H1 (cell line): ENCODE results near the gene PRKCSH. TPM values are rescaled to one million over a fixed set of nuclear protein-coding genes. Genes with fewer than 3 reads are reported as not detected.

Experiments used
- CTCF ChIA-PET: fragments of 300-600 bp; sonication (Branson Sonifier 250); formaldehyde crosslinking; loops from one replicate; lab custom pipeline; 2021; ENCODE audit not compliant: partially characterized antibody; lab: Charles Lee
- POLR2A ChIA-PET: fragments of 300-600 bp; sonication (Branson Sonifier 250); formaldehyde crosslinking; loops from one replicate; lab custom pipeline; 2021; ENCODE audit warnings: inconsistent platforms; ENCODE audit not compliant: partially characterized antibody; lab: Charles Lee
- DNase-seq, 2 experiments: peaks; one replicate each; pipeline versions ENCODE4 v3.0.0 to v3.0.0-alpha.2; 2010 to 2022; ENCODE audit warnings: low spot score in 2 of 2, low read depth in 1 of 2, mixed read lengths in 1 of 2
- FAIRE-seq: peaks from 2 replicates; lab custom pipeline; 2011; peaks lifted over from hg19 to GRCh38; lab: Jason Lieb, UNC
- H2AFZ ChIP-seq: 2 replicates; pipeline ENCODE4 v1.8.1; 2012; ENCODE audit warnings: low read length, inconsistent platforms
- H2AK5ac ChIP-seq: 2 replicates; pipeline ENCODE4 v1.6.1; 2013; ENCODE audit warnings: low read depth, low read length
- H2BK120ac ChIP-seq: replicated peaks from 2 replicates; pipeline ENCODE3; 2013; ENCODE audit warnings: low read depth, low read length, inconsistent platforms
- H2BK12ac ChIP-seq: 2 replicates; pipeline ENCODE4 v1.6.1; 2013; ENCODE audit warnings: low read depth, low read length
- H2BK15ac ChIP-seq: 2 replicates; pipeline ENCODE4 v1.6.1; 2013; ENCODE audit warnings: low read length
- H2BK20ac ChIP-seq: 2 replicates; pipeline ENCODE4 v1.6.1; 2013; ENCODE audit warnings: low read length
- H2BK5ac ChIP-seq: 2 replicates; pipeline ENCODE4 v1.6.1; 2013; ENCODE audit warnings: low read depth, low read length
- H3K14ac ChIP-seq: 2 replicates; pipeline ENCODE4 v1.6.1; 2013; ENCODE audit warnings: inconsistent platforms; ENCODE audit not compliant: insufficient read length
- H3K18ac ChIP-seq: 2 replicates; pipeline ENCODE4 v1.6.1; 2013; ENCODE audit warnings: low read length; ENCODE audit errors: extremely low read depth
- H3K23ac ChIP-seq: 2 replicates; pipeline ENCODE4 v1.6.1; 2013; ENCODE audit warnings: inconsistent platforms; ENCODE audit not compliant: insufficient read length
- H3K23me2 ChIP-seq: 2 replicates; pipeline ENCODE4 v1.6.1; 2013; ENCODE audit warnings: low read depth, low read length
- H3K27ac ChIP-seq: 2 replicates; pipeline ENCODE4 v1.6.1; 2011; ENCODE audit warnings: low read depth, low read length, inconsistent platforms
- H3K27me3 ChIP-seq, 4 experiments: replicated peaks in 1 of 4; 1 replicate in 1 of 4; 2 replicates in 3 of 4; pipeline versions ENCODE4 v1.6.1 to v1.8.1; 2011 to 2013; ENCODE audit warnings: low read length in 3 of 4, mild to moderate bottlenecking in 3 of 4, inconsistent platforms in 2 of 4, mixed read lengths in 2 of 4, moderate library complexity in 1 of 4; ENCODE audit not compliant: control insufficient read depth in 3 of 4, insufficient read depth in 3 of 4; ENCODE audit errors: extremely low read depth in 1 of 4
- H3K36me3 ChIP-seq, 4 experiments: 2 replicates each; pipeline versions ENCODE4 v1.6.1 to v1.8.1; 2011 to 2013; ENCODE audit warnings: mild to moderate bottlenecking in 4 of 4, low read length in 3 of 4, moderate library complexity in 2 of 4, control low read depth in 1 of 4, inconsistent platforms in 1 of 4; ENCODE audit not compliant: insufficient read depth in 4 of 4, control insufficient read depth in 2 of 4
- H3K4ac ChIP-seq: replicated peaks from 2 replicates; pipeline ENCODE3; 2013; ENCODE audit warnings: low read length, low read depth, mixed read lengths, inconsistent platforms; ENCODE audit not compliant: insufficient read length
- H3K4me1 ChIP-seq, 4 experiments: replicated peaks in 1 of 4; 1 replicate in 1 of 4; 2 replicates in 3 of 4; pipeline versions ENCODE4 v1.6.1 to v1.8.1; 2011 to 2013; ENCODE audit warnings: low read length in 3 of 4, inconsistent platforms in 2 of 4, mixed read lengths in 1 of 4; ENCODE audit not compliant: insufficient read depth in 4 of 4, control insufficient read depth in 3 of 4
- H3K4me2 ChIP-seq, 2 experiments: 2 replicates each; pipeline versions ENCODE4 v1.6.1 to v1.8.1; 2011 to 2013; ENCODE audit warnings: low read depth in 2 of 2, low read length in 2 of 2, control low read depth in 1 of 2, inconsistent platforms in 1 of 2, mild to moderate bottlenecking in 1 of 2; ENCODE audit not compliant: insufficient read depth in 1 of 2
- H3K4me3 ChIP-seq, 4 experiments: fragments of 200-600, 300-600 bp in 1 of 4; sonication (generic), shearing (Covaris generic), sonication (Bioruptor Twin) in 1 of 4; 2 replicates each; pipeline versions ENCODE4 v1.5.1 to v1.8.1; 2011 to 2016; ENCODE audit warnings: low read length in 4 of 4, low read depth in 3 of 4, control low read depth in 2 of 4, inconsistent platforms in 2 of 4, mild to moderate bottlenecking in 2 of 4, mixed read lengths in 1 of 4, moderate library complexity in 1 of 4; ENCODE audit not compliant: insufficient read depth in 2 of 4; ENCODE audit errors: extremely low read depth in 1 of 4
- H3K56ac ChIP-seq: replicated peaks from 2 replicates; pipeline ENCODE3; 2013; ENCODE audit warnings: low read depth, mild to moderate bottlenecking, mixed read lengths, low read length, inconsistent platforms; ENCODE audit not compliant: insufficient read length
- H3K79me1 ChIP-seq: 2 replicates; pipeline ENCODE4 v1.6.1; 2013; ENCODE audit warnings: low read depth, low read length, control low read depth
- H3K79me2 ChIP-seq, 2 experiments: 2 replicates each; pipeline versions ENCODE4 v1.6.1 to v1.8.1; 2012 to 2013; ENCODE audit warnings: low read length in 2 of 2, mild to moderate bottlenecking in 2 of 2, inconsistent platforms in 1 of 2; ENCODE audit not compliant: insufficient read depth in 2 of 2, control insufficient read depth in 1 of 2
- H3K9ac ChIP-seq, 4 experiments: replicated peaks in 1 of 4; 1 replicate in 1 of 4; 2 replicates in 3 of 4; pipeline versions ENCODE4 v1.6.1 to v1.8.1; 2011 to 2013; ENCODE audit warnings: low read depth in 3 of 4, low read length in 3 of 4, control low read depth in 2 of 4, mild to moderate bottlenecking in 2 of 4, moderate library complexity in 2 of 4, inconsistent platforms in 1 of 4; ENCODE audit errors: extremely low read depth in 1 of 4
- H3K9me3 ChIP-seq, 2 experiments: 2 replicates each; pipeline versions ENCODE4 v1.6.1 to v1.8.1; 2012 to 2013; ENCODE audit warnings: mild to moderate bottlenecking in 2 of 2, moderate library complexity in 2 of 2, control low read depth in 1 of 2, inconsistent platforms in 1 of 2, low read depth in 1 of 2, low read length in 1 of 2, mixed read lengths in 1 of 2; ENCODE audit not compliant: insufficient read depth in 2 of 2
- H4K20me1 ChIP-seq, 2 experiments: replicated peaks in 1 of 2; 2 replicates each; pipeline versions ENCODE3 to v1.8.1; 2011 to 2013; ENCODE audit warnings: inconsistent platforms in 2 of 2, low read length in 2 of 2, mild to moderate bottlenecking in 1 of 2; ENCODE audit not compliant: insufficient read depth in 2 of 2, control insufficient read depth in 1 of 2
- H4K5ac ChIP-seq: 2 replicates; pipeline ENCODE4 v1.6.1; 2013; ENCODE audit warnings: low read length, low read depth, mixed read lengths, inconsistent platforms; ENCODE audit not compliant: insufficient read length
- H4K8ac ChIP-seq: 2 replicates; pipeline ENCODE4 v1.8.0; 2013; ENCODE audit warnings: mild to moderate bottlenecking, moderate library complexity, low read length, inconsistent platforms; ENCODE audit not compliant: insufficient read depth; ENCODE audit errors: extremely low read depth
- H4K91ac ChIP-seq: replicated peaks from 2 replicates; pipeline ENCODE3; 2013; ENCODE audit warnings: low read length, mixed read lengths, inconsistent platforms; ENCODE audit not compliant: insufficient read length
- CREB1 ChIP-seq: IDR thresholded peaks from 2 replicates; pipeline ENCODE4 v1.6.1; 2012; ENCODE audit warnings: inconsistent platforms
- MAFK ChIP-seq: IDR thresholded peaks from 2 replicates; pipeline ENCODE4 v1.6.1; 2012; ENCODE audit warnings: low read depth, mild to moderate bottlenecking, improper control_type of control experiment, low read length
- RAD21 ChIP-seq, 2 experiments: IDR thresholded peaks in 1 of 2; conservative IDR thresholded peaks in 1 of 2; 2 replicates each; pipeline ENCODE4 v1.6.1; 2011; ENCODE audit warnings: low read depth in 2 of 2, low read length in 2 of 2, improper control_type of control experiment in 1 of 2, inconsistent platforms in 1 of 2, mild to moderate bottlenecking in 1 of 2, moderate library complexity in 1 of 2
- SIRT6 ChIP-seq: IDR thresholded peaks from one replicate; pipeline ENCODE4 v1.7.1; 2012; ENCODE audit warnings: low read length, inconsistent platforms
- SP1 ChIP-seq: IDR thresholded peaks from 2 replicates; pipeline ENCODE4 v1.6.1; 2011; ENCODE audit warnings: low read depth, low read length
- WGBS, 2 experiments: shearing (Covaris generic) in 1 of 2; methylation state at CpG; one replicate each; pipeline versions ENCODE4 v1.1.6 to v1.1.7; 2013 to 2015; ENCODE audit warnings: low lambda C conversion rate in 2 of 2, mixed read lengths in 2 of 2, inconsistent platforms in 1 of 2, low coverage in 1 of 2, missing lambda C conversion rate in 1 of 2; ENCODE audit not compliant: insufficient replicate concordance in 2 of 2, insufficient coverage in 1 of 2, insufficient read length in 1 of 2; ENCODE audit errors: extremely low coverage in 1 of 2, missing lambda C conversion rate in 1 of 2; 5-methylcytosine and 5-hydroxymethylcytosine counted together
- polyA plus RNA-seq, 7 experiments: library from polyadenylated mRNA; depleted of rRNA in 3 of 7; stranded (reverse) in 5 of 7; unstranded in 2 of 7; fragments of >200 nt in 5 of 7; fragments of 200-250 nt in 2 of 7; gene quantifications; 1 replicate in 5 of 7; 2 replicates in 1 of 7; 4 replicates in 1 of 7; pipeline versions ENCODE4 v1.2.1 to v1.2.3, GENCODE V29; 2011 to 2013; ENCODE audit warnings: missing spikeins in 2 of 7, mixed read lengths in 2 of 7
- total RNA-seq: library from RNA; stranded (reverse); fragmentation: NEBNext Ultra II Directional; extraction: Animal tissue kit (Norgen Biotek cat#: 25700); gene quantifications from 2 replicates; pipeline ENCODE4 v1.2.1, GENCODE V29; 2021

Gene PRKCSH
- total and polyA plus RNA-seq, 2 of the 8 experiments (the other 6 are each of a cell fraction or from before 2014, with no cell fraction given) = 97.2 to 337 TPM

DNA sequence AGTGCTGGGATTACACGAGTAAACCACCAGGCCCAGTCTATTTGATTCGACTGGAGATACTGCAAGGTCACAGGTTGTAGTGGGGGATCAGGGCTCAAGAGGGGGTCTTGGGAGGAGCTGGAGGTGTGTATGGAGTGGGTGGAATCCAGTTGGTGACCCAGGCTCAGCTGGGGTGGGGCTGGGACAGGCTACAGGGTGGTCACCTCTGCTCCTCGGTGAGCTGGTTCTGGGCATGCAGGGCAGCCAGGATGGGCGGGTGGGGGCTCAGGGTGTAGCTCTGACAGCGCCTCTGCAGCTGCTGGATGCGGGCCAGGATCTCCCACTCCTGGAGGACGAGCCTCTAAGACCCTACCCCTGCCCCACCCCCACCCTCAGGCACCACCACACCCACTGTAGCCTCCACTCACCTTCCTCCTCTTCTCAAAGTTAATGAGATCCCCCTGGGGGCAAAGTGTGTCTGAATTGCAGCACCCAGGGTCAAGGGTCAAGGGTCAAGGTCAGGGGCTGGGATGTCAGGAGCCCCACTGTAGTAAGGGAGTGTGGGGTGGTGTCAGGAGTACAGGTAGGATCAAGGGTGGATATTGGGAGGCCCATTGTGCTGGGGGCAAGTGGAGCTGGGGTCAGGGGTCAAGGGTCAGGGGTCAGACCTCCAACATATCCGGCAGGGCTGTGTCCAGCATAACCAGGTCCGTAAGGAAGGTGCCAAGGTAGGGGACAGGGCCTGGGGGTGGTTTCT lies 33.5 kb upstream of the PRKCSH start:
- no peak overlapping the region for H4K5ac ChIP-seq
- H3K36me3 ChIP-seq = peaks cover 0 to 28% (median 11%) of the 10 kb centered on the region in 4 experiments; a peak in 6 of 8 replicates
- no peak overlapping the region for H2AK5ac ChIP-seq
- WGBS, 2 experiments = 89% methylated on average over 5 of the region's 9 CpGs; no CpG with 5 or more reads in 1 of the 2 experiments
- no peaks in the 10 kb centered on the region for H3K27me3 ChIP-seq
- H3K18ac ChIP-seq = no peak overlapping the region
- no peak overlapping the region for H2BK20ac ChIP-seq
- H3K23ac ChIP-seq = no peak overlapping the region
- no peak overlapping the region for H3K9ac ChIP-seq
- ChIA-PET CTCF (interaction anchor here (1.1 to 3.5 kb wide), 5 partner anchors 8 to 474 kb away, joined by 3 to 15 read pairs (median 8); partner anchors contain the start of genes EPOR, TIMM29 and YIPF2), POLR2A (interaction anchor here (0.7 to 3.2 kb wide), 6 partner anchors 8 to 39 kb away, joined by 3 to 11 read pairs (median 6); partner anchors contain the start of genes EPOR and RGL3)
- H3K79me1 ChIP-seq = no peaks in the 10 kb centered on the region
- peaks cover 0 to 6% (median under 1%) of the 10 kb centered on the region in 4 experiments; a peak in 4 of 7 replicates for H3K4me1 ChIP-seq
- H3K23me2 ChIP-seq = peaks cover 1% of the 10 kb centered on the region; the same call in 1 of the 2 replicates
- no peak for TF ChIP-seq CREB1
- TF ChIP-seq MAFK = no peak
- TF ChIP-seq RAD21 (IDR thresholded peaks at IDR 0.05 in 1 of 2, conservative IDR thresholded peaks at IDR 0.05 in 1 of 2; ENCODE audit: low read depth in 2 of 2, low read length in 2 of 2) = no peak
- TF ChIP-seq SP1 = no peak
- TF ChIP-seq SIRT6 = no peak
- H4K91ac ChIP-seq = no peak overlapping the region
- no peak overlapping the region for H3K14ac ChIP-seq
- no peak overlapping the region for H3K4me2 ChIP-seq
- DNase-seq (no peak), FAIRE-seq (no peak)
- H3K27ac ChIP-seq = no peak overlapping the region
- H4K20me1 ChIP-seq = no peaks in the 10 kb centered on the region
- H3K79me2 ChIP-seq = no peaks in the 10 kb centered on the region
- H2BK12ac ChIP-seq = no peak overlapping the region
- no peak overlapping the region for H2BK15ac ChIP-seq
- no peaks in the 10 kb centered on the region for H3K9me3 ChIP-seq
- H2AFZ ChIP-seq = no peak overlapping the region
- no peak overlapping the region for H4K8ac ChIP-seq
- no peak overlapping the region for H3K56ac ChIP-seq
- H2BK120ac ChIP-seq = no peak overlapping the region
- H2BK5ac ChIP-seq = no peak overlapping the region
- no peak overlapping the region for H3K4ac ChIP-seq
- H3K4me3 ChIP-seq = no peak overlapping the region
